DND-41 (cell line): Measurements from ENCODE around the gene MYOD1.

Experiments used
- CTCF ChIP-seq: IDR thresholded peaks from 2 replicates; pipeline ENCODE4 v1.5.1; 2012; ENCODE audit warnings: borderline replicate concordance, low read length, moderate library complexity, mild to moderate bottlenecking; ENCODE audit not compliant: poor library complexity, severe bottlenecking; ENCODE audit errors: extremely low read depth
- EZH2 ChIP-seq: IDR thresholded peaks from 3 replicates; pipeline ENCODE4 v1.6.1; 2012; ENCODE audit warnings: borderline replicate concordance, low read depth, mild to moderate bottlenecking, moderate library complexity, low read length, inconsistent platforms; ENCODE audit not compliant: severe bottlenecking

DNA sequence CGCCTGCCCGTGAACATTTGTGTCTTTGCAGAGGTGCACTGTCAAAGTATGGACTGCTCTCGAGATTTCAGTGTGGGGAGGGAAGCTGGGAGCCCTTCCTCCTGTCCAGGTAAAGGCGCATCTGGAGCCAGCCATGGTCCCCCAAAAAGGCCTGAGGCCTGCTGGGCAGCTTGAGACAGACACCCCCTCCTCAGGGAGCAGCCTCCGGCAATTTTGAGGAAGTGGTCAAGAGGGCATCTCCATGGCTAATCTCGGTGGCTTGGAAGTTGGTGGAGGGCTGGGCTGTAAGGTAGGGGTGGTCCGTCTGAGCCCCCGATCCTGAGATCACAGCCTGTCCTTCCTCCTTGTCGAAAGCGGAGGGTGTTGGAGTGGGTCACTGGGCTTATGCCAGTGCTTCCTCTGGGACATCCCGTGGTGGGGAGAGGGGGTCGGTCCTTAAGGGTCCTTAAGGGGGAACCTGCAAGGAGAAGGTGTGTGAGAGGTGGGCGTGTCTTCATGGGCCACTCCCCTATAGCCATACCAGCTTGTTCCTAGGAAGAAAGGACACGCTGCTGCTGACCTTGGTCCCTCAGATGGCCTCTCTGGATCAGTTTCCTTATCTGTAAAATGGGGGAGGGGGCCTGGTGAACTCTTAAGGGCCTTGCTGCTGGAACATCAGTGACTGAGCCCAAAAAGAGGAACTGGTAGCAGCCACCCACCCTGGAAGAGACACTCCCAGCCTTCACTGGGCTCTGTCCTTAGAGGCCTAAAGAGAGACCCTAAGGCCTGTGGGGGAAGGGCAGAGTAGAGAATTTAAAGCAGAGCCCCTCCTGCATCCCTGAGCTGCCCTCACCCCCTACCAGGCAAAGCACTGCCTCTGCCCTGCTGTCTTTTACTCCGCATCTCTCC is 17.8 kb downstream of the MYOD1 start:
- TF ChIP-seq CTCF (no peak), EZH2 (no peak)
